H1 (cell line): Measurements from ENCODE around the gene PGAM5. TPM values are rescaled to one million over a fixed set of nuclear protein-coding genes. Genes with fewer than 3 reads are reported as not detected.

Experiments used
- CTCF ChIA-PET: fragments of 300-600 bp; sonication (Branson Sonifier 250); formaldehyde crosslinking; loops from one replicate; lab custom pipeline; 2021; ENCODE audit not compliant: partially characterized antibody; lab: Charles Lee
- POLR2A ChIA-PET: fragments of 300-600 bp; sonication (Branson Sonifier 250); formaldehyde crosslinking; loops from one replicate; lab custom pipeline; 2021; ENCODE audit warnings: inconsistent platforms; ENCODE audit not compliant: partially characterized antibody; lab: Charles Lee
- DNase-seq, 2 experiments: peaks; one replicate each; pipeline versions ENCODE4 v3.0.0 to v3.0.0-alpha.2; 2010 to 2022; ENCODE audit warnings: low spot score in 2 of 2, low read depth in 1 of 2, mixed read lengths in 1 of 2
- FAIRE-seq: peaks from 2 replicates; lab custom pipeline; 2011; peaks lifted over from hg19 to GRCh38; lab: Jason Lieb, UNC
- H2AFZ ChIP-seq: 2 replicates; pipeline ENCODE4 v1.8.1; 2012; ENCODE audit warnings: low read length, inconsistent platforms
- H2AK5ac ChIP-seq: 2 replicates; pipeline ENCODE4 v1.6.1; 2013; ENCODE audit warnings: low read depth, low read length
- H2BK120ac ChIP-seq: replicated peaks from 2 replicates; pipeline ENCODE3; 2013; ENCODE audit warnings: low read depth, low read length, inconsistent platforms
- H2BK12ac ChIP-seq: 2 replicates; pipeline ENCODE4 v1.6.1; 2013; ENCODE audit warnings: low read depth, low read length
- H2BK15ac ChIP-seq: 2 replicates; pipeline ENCODE4 v1.6.1; 2013; ENCODE audit warnings: low read length
- H2BK20ac ChIP-seq: 2 replicates; pipeline ENCODE4 v1.6.1; 2013; ENCODE audit warnings: low read length
- H2BK5ac ChIP-seq: 2 replicates; pipeline ENCODE4 v1.6.1; 2013; ENCODE audit warnings: low read depth, low read length
- H3K14ac ChIP-seq: 2 replicates; pipeline ENCODE4 v1.6.1; 2013; ENCODE audit warnings: inconsistent platforms; ENCODE audit not compliant: insufficient read length
- H3K18ac ChIP-seq: 2 replicates; pipeline ENCODE4 v1.6.1; 2013; ENCODE audit warnings: low read length; ENCODE audit errors: extremely low read depth
- H3K23ac ChIP-seq: 2 replicates; pipeline ENCODE4 v1.6.1; 2013; ENCODE audit warnings: inconsistent platforms; ENCODE audit not compliant: insufficient read length
- H3K23me2 ChIP-seq: 2 replicates; pipeline ENCODE4 v1.6.1; 2013; ENCODE audit warnings: low read depth, low read length
- H3K27ac ChIP-seq: 2 replicates; pipeline ENCODE4 v1.6.1; 2011; ENCODE audit warnings: low read depth, low read length, inconsistent platforms
- H3K27me3 ChIP-seq, 4 experiments: replicated peaks in 1 of 4; 1 replicate in 1 of 4; 2 replicates in 3 of 4; pipeline versions ENCODE4 v1.6.1 to v1.8.1; 2011 to 2013; ENCODE audit warnings: low read length in 3 of 4, mild to moderate bottlenecking in 3 of 4, inconsistent platforms in 2 of 4, mixed read lengths in 2 of 4, moderate library complexity in 1 of 4; ENCODE audit not compliant: control insufficient read depth in 3 of 4, insufficient read depth in 3 of 4; ENCODE audit errors: extremely low read depth in 1 of 4
- H3K36me3 ChIP-seq, 4 experiments: 2 replicates each; pipeline versions ENCODE4 v1.6.1 to v1.8.1; 2011 to 2013; ENCODE audit warnings: mild to moderate bottlenecking in 4 of 4, low read length in 3 of 4, moderate library complexity in 2 of 4, control low read depth in 1 of 4, inconsistent platforms in 1 of 4; ENCODE audit not compliant: insufficient read depth in 4 of 4, control insufficient read depth in 2 of 4
- H3K4ac ChIP-seq: replicated peaks from 2 replicates; pipeline ENCODE3; 2013; ENCODE audit warnings: low read length, low read depth, mixed read lengths, inconsistent platforms; ENCODE audit not compliant: insufficient read length
- H3K4me1 ChIP-seq, 4 experiments: replicated peaks in 1 of 4; 1 replicate in 1 of 4; 2 replicates in 3 of 4; pipeline versions ENCODE4 v1.6.1 to v1.8.1; 2011 to 2013; ENCODE audit warnings: low read length in 3 of 4, inconsistent platforms in 2 of 4, mixed read lengths in 1 of 4; ENCODE audit not compliant: insufficient read depth in 4 of 4, control insufficient read depth in 3 of 4
- H3K4me2 ChIP-seq, 2 experiments: 2 replicates each; pipeline versions ENCODE4 v1.6.1 to v1.8.1; 2011 to 2013; ENCODE audit warnings: low read depth in 2 of 2, low read length in 2 of 2, control low read depth in 1 of 2, inconsistent platforms in 1 of 2, mild to moderate bottlenecking in 1 of 2; ENCODE audit not compliant: insufficient read depth in 1 of 2
- H3K4me3 ChIP-seq, 4 experiments: fragments of 200-600, 300-600 bp in 1 of 4; sonication (generic), shearing (Covaris generic), sonication (Bioruptor Twin) in 1 of 4; 2 replicates each; pipeline versions ENCODE4 v1.5.1 to v1.8.1; 2011 to 2016; ENCODE audit warnings: low read length in 4 of 4, low read depth in 3 of 4, control low read depth in 2 of 4, inconsistent platforms in 2 of 4, mild to moderate bottlenecking in 2 of 4, mixed read lengths in 1 of 4, moderate library complexity in 1 of 4; ENCODE audit not compliant: insufficient read depth in 2 of 4; ENCODE audit errors: extremely low read depth in 1 of 4
- H3K56ac ChIP-seq: replicated peaks from 2 replicates; pipeline ENCODE3; 2013; ENCODE audit warnings: low read depth, mild to moderate bottlenecking, mixed read lengths, low read length, inconsistent platforms; ENCODE audit not compliant: insufficient read length
- H3K79me1 ChIP-seq: 2 replicates; pipeline ENCODE4 v1.6.1; 2013; ENCODE audit warnings: low read depth, low read length, control low read depth
- H3K79me2 ChIP-seq, 2 experiments: 2 replicates each; pipeline versions ENCODE4 v1.6.1 to v1.8.1; 2012 to 2013; ENCODE audit warnings: low read length in 2 of 2, mild to moderate bottlenecking in 2 of 2, inconsistent platforms in 1 of 2; ENCODE audit not compliant: insufficient read depth in 2 of 2, control insufficient read depth in 1 of 2
- H3K9ac ChIP-seq, 4 experiments: replicated peaks in 1 of 4; 1 replicate in 1 of 4; 2 replicates in 3 of 4; pipeline versions ENCODE4 v1.6.1 to v1.8.1; 2011 to 2013; ENCODE audit warnings: low read depth in 3 of 4, low read length in 3 of 4, control low read depth in 2 of 4, mild to moderate bottlenecking in 2 of 4, moderate library complexity in 2 of 4, inconsistent platforms in 1 of 4; ENCODE audit errors: extremely low read depth in 1 of 4
- H3K9me3 ChIP-seq, 2 experiments: 2 replicates each; pipeline versions ENCODE4 v1.6.1 to v1.8.1; 2012 to 2013; ENCODE audit warnings: mild to moderate bottlenecking in 2 of 2, moderate library complexity in 2 of 2, control low read depth in 1 of 2, inconsistent platforms in 1 of 2, low read depth in 1 of 2, low read length in 1 of 2, mixed read lengths in 1 of 2; ENCODE audit not compliant: insufficient read depth in 2 of 2
- H4K20me1 ChIP-seq, 2 experiments: replicated peaks in 1 of 2; 2 replicates each; pipeline versions ENCODE3 to v1.8.1; 2011 to 2013; ENCODE audit warnings: inconsistent platforms in 2 of 2, low read length in 2 of 2, mild to moderate bottlenecking in 1 of 2; ENCODE audit not compliant: insufficient read depth in 2 of 2, control insufficient read depth in 1 of 2
- H4K5ac ChIP-seq: 2 replicates; pipeline ENCODE4 v1.6.1; 2013; ENCODE audit warnings: low read length, low read depth, mixed read lengths, inconsistent platforms; ENCODE audit not compliant: insufficient read length
- H4K8ac ChIP-seq: 2 replicates; pipeline ENCODE4 v1.8.0; 2013; ENCODE audit warnings: mild to moderate bottlenecking, moderate library complexity, low read length, inconsistent platforms; ENCODE audit not compliant: insufficient read depth; ENCODE audit errors: extremely low read depth
- H4K91ac ChIP-seq: replicated peaks from 2 replicates; pipeline ENCODE3; 2013; ENCODE audit warnings: low read length, mixed read lengths, inconsistent platforms; ENCODE audit not compliant: insufficient read length
- ASH2L ChIP-seq: fragments of 200-600, 300-600 bp; sonication (generic); IDR thresholded peaks from one replicate; pipeline ENCODE4 v1.7.1; 2017; ENCODE audit warnings: low read length
- BCL11A ChIP-seq, 2 experiments: IDR thresholded peaks; one replicate each; pipeline ENCODE4 v1.6.1; 2011; ENCODE audit warnings: low read depth in 2 of 2, low read length in 2 of 2, mild to moderate bottlenecking in 2 of 2
- BRCA1 ChIP-seq: IDR thresholded peaks from 2 replicates; pipeline ENCODE4 v1.6.1; 2012; ENCODE audit warnings: low read depth, low read length, improper control_type of control experiment
- CHD2 ChIP-seq: IDR thresholded peaks from 2 replicates; pipeline ENCODE4 v1.6.1; 2012; ENCODE audit warnings: low read length, improper control_type of control experiment
- GABPA ChIP-seq: IDR thresholded peaks from 2 replicates; pipeline ENCODE4 v1.6.1; 2011; ENCODE audit warnings: mild to moderate bottlenecking, low read length, moderate library complexity, borderline replicate concordance; ENCODE audit not compliant: insufficient read depth
- JUN ChIP-seq: IDR thresholded peaks from 2 replicates; pipeline ENCODE4 v1.6.1; 2011; ENCODE audit warnings: low read depth, mild to moderate bottlenecking, improper control_type of control experiment, low read length
- KDM4A ChIP-seq: IDR thresholded peaks from one replicate; pipeline ENCODE4 v1.7.1; 2012; ENCODE audit warnings: low read depth, mild to moderate bottlenecking, moderate library complexity, low read length, inconsistent platforms; ENCODE audit not compliant: severe bottlenecking
- PHF8 ChIP-seq: fragments of 200-600 bp; sonication (generic); conservative IDR thresholded peaks from 2 replicates; pipeline ENCODE4 v1.7.1; 2012; ENCODE audit warnings: low read depth, mild to moderate bottlenecking, inconsistent platforms, low read length, moderate library complexity
- POLR2A ChIP-seq, 2 experiments: IDR thresholded peaks; 1 replicate in 1 of 2; 2 replicates in 1 of 2; pipeline ENCODE4 v1.6.1; 2011; ENCODE audit warnings: low read depth in 2 of 2, low read length in 2 of 2, mild to moderate bottlenecking in 2 of 2; ENCODE audit errors: control extremely low read depth in 1 of 2
- POLR2AphosphoS5 ChIP-seq: IDR thresholded peaks from 2 replicates; pipeline ENCODE4 v1.6.1; 2011; ENCODE audit warnings: low read depth, low read length
- RBBP5 ChIP-seq: IDR thresholded peaks from 2 replicates; pipeline ENCODE4 v1.7.1; 2012; ENCODE audit warnings: low read depth, mild to moderate bottlenecking, inconsistent platforms, low read length, moderate library complexity, borderline replicate concordance
- SIN3A ChIP-seq, 2 experiments: IDR thresholded peaks in 1 of 2; conservative IDR thresholded peaks in 1 of 2; 2 replicates each; pipeline ENCODE4 v1.6.1; 2011 to 2012; ENCODE audit warnings: low read length in 2 of 2, improper control_type of control experiment in 1 of 2, low read depth in 1 of 2, mild to moderate bottlenecking in 1 of 2
- TAF7 ChIP-seq: optimal IDR thresholded peaks from 2 replicates; pipeline ENCODE3; 2011; ENCODE audit warnings: low read depth, mild to moderate bottlenecking, inconsistent platforms, low read length, moderate library complexity, borderline replicate concordance
- WGBS, 2 experiments: shearing (Covaris generic) in 1 of 2; methylation state at CpG; one replicate each; pipeline versions ENCODE4 v1.1.6 to v1.1.7; 2013 to 2015; ENCODE audit warnings: low lambda C conversion rate in 2 of 2, mixed read lengths in 2 of 2, inconsistent platforms in 1 of 2, low coverage in 1 of 2, missing lambda C conversion rate in 1 of 2; ENCODE audit not compliant: insufficient replicate concordance in 2 of 2, insufficient coverage in 1 of 2, insufficient read length in 1 of 2; ENCODE audit errors: extremely low coverage in 1 of 2, missing lambda C conversion rate in 1 of 2; 5-methylcytosine and 5-hydroxymethylcytosine counted together
- polyA plus RNA-seq, 7 experiments: library from polyadenylated mRNA; depleted of rRNA in 3 of 7; stranded (reverse) in 5 of 7; unstranded in 2 of 7; fragments of >200 nt in 5 of 7; fragments of 200-250 nt in 2 of 7; gene quantifications; 1 replicate in 5 of 7; 2 replicates in 1 of 7; 4 replicates in 1 of 7; pipeline versions ENCODE4 v1.2.1 to v1.2.3, GENCODE V29; 2011 to 2013; ENCODE audit warnings: missing spikeins in 2 of 7, mixed read lengths in 2 of 7
- total RNA-seq: library from RNA; stranded (reverse); fragmentation: NEBNext Ultra II Directional; extraction: Animal tissue kit (Norgen Biotek cat#: 25700); gene quantifications from 2 replicates; pipeline ENCODE4 v1.2.1, GENCODE V29; 2021
- TF ChIP-seq, protein P1 (sequence below): IDR thresholded peaks from 2 replicates; pipeline ENCODE4 v1.6.1; 2012; ENCODE audit warnings: inconsistent platforms

PGAM5 gene
- total and polyA plus RNA-seq, 2 of the 8 experiments (the other 6 are each of a cell fraction or from before 2014, with no cell fraction given) = 66.4 to 84.0 TPM

DNA sequence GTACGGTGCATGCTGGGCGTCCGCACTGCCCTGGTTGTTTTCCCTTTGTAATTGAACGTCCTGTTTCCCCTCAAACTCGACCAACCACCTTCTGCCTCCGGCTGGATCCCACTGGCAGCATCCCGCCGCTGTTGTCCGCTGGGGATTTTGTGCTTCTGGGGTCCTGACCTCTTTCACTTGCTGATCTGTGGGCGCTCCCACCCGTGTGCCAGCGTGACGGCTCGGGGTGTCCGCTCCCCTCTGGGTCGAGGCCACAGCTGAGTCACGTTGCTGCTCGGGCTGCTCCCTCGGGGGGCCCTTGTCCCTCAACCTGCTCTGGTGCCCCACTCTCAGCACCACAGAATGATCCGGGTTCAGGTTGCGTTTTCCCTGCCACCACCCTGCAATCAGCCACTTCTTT is 8.0 kb downstream of the PGAM5 start:
- FAIRE-seq = no peak
- Histone ChIP-seq H3K79me1 (peaks cover 3% of the 10 kb centered on the region), H4K5ac (no peak overlapping the region), H2AK5ac (no peak overlapping the region), H2BK120ac (no peak overlapping the region), H2BK15ac (no peak overlapping the region), H3K4me3 (no peak overlapping the region), H3K4ac (no peak overlapping the region), H4K20me1 (peaks cover 7 to 27% of the 10 kb centered on the region in 2 experiments), H3K27me3 (no peaks in the 10 kb centered on the region; a peak in 1 of 7 replicates), H3K4me1 (no peaks in the 10 kb centered on the region), H3K56ac (no peak overlapping the region), H2AFZ (no peak overlapping the region), H3K18ac (no peak overlapping the region), H3K36me3 (peaks cover 21 to 55% (median 44%) of the 10 kb centered on the region in 4 experiments), H4K91ac (no peak overlapping the region), H3K9ac (no peak overlapping the region), H3K27ac (no peak overlapping the region), H3K9me3 (no peaks in the 10 kb centered on the region), H2BK5ac (no peak overlapping the region), H3K79me2 (peaks cover 0 to 9% of the 10 kb centered on the region in 2 experiments; a peak in 3 of 4 replicates), H4K8ac (peak overlapping the region; percentile 25; the same call in 1 of the 2 replicates), H2BK12ac (no peak overlapping the region), H3K23ac (no peak overlapping the region), H3K23me2 (no peaks in the 10 kb centered on the region), H3K4me2 (no peak overlapping the region), H2BK20ac (no peak overlapping the region), H3K14ac (no peak overlapping the region)
- CTCF ChIA-PET = interaction anchor here (0.6 to 0.9 kb wide), 2 partner anchors 12 to 457 kb away, joined by 3 read pairs; no protein-coding TSS in a partner anchor
- 94% methylated on average over 18 of the region's 21 CpGs; no CpG with 5 or more reads in 1 of the 2 experiments for WGBS, 2 experiments
- no peak for DNase-seq
- POLR2A ChIA-PET = interaction anchor here (0.7 to 3.2 kb wide), 8 partner anchors 9 to 60 kb away, joined by 3 to 17 read pairs (median 5); no protein-coding TSS in a partner anchor
- TF ChIP-seq ASH2L (no peak), GABPA (no peak), POLR2A (IDR thresholded peaks at IDR 0.05; ENCODE audit: control extremely low read depth in 1 of 2, low read depth in 2 of 2, low read length in 2 of 2) (no peak), CHD2 (no peak), PHF8 (no peak), RBBP5 (no peak), KDM4A (no peak), BRCA1 (no peak), JUN (no peak), BCL11A (IDR thresholded peaks at IDR 0.05; ENCODE audit: low read depth in 2 of 2, low read length in 2 of 2) (no peak), POLR2AphosphoS5 (no peak), SIN3A (conservative IDR thresholded peaks at IDR 0.05 in 1 of 2, IDR thresholded peaks at IDR 0.05 in 1 of 2; ENCODE audit: low read depth in 1 of 2, low read length in 2 of 2) (no peak), TAF7 (no peak)
- TF ChIP-seq, protein P1, sequence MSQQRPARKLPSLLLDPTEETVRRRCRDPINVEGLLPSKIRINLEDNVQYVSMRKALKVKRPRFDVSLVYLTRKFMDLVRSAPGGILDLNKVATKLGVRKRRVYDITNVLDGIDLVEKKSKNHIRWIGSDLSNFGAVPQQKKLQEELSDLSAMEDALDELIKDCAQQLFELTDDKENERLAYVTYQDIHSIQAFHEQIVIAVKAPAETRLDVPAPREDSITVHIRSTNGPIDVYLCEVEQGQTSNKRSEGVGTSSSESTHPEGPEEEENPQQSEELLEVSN = no peak
